ENCODE measurements around the gene SCLT1. TPM values are rescaled to one million over a fixed set of nuclear protein-coding genes. Genes with fewer than 3 reads are reported as not detected.
"Not testable (repeated sequence)": the region's sequence is repeated elsewhere in the genome, so short reads cannot be mapped to it uniquely, and the experiment has no call there.

The SCLT1 gene
- total RNA-seq, 1 experiment from 2014 or later = 11.3 TPM

DNA sequence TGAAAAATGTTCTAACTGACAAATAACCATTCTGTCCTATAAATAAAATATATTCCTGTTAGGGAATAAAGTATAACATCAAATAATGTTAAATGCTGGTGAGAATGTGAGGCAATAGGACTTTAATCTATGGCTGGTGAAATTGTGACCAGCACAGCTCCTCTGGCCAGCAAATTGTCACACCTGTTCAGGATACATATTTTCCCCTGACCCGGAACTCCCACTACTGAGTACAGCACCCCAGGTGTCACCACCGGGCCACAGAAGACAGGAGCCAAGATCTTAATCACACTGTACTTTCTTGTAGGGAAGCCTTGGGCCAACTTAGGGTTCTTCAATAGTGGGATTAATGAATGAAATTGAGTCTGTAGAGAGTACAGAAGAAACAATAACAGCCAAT is 35.8 kb upstream of the SCLT1 start:
- no peaks in the 10 kb centered on the region for H3K23me2 ChIP-seq (ENCODE audit: insufficient read length, low read depth, low read length, poor library complexity, severe bottlenecking)
- TF ChIP-seq, protein P1, sequence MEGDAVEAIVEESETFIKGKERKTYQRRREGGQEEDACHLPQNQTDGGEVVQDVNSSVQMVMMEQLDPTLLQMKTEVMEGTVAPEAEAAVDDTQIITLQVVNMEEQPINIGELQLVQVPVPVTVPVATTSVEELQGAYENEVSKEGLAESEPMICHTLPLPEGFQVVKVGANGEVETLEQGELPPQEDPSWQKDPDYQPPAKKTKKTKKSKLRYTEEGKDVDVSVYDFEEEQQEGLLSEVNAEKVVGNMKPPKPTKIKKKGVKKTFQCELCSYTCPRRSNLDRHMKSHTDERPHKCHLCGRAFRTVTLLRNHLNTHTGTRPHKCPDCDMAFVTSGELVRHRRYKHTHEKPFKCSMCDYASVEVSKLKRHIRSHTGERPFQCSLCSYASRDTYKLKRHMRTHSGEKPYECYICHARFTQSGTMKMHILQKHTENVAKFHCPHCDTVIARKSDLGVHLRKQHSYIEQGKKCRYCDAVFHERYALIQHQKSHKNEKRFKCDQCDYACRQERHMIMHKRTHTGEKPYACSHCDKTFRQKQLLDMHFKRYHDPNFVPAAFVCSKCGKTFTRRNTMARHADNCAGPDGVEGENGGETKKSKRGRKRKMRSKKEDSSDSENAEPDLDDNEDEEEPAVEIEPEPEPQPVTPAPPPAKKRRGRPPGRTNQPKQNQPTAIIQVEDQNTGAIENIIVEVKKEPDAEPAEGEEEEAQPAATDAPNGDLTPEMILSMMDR (conservative IDR thresholded peaks at IDR 0.05) = no peak

DNA sequence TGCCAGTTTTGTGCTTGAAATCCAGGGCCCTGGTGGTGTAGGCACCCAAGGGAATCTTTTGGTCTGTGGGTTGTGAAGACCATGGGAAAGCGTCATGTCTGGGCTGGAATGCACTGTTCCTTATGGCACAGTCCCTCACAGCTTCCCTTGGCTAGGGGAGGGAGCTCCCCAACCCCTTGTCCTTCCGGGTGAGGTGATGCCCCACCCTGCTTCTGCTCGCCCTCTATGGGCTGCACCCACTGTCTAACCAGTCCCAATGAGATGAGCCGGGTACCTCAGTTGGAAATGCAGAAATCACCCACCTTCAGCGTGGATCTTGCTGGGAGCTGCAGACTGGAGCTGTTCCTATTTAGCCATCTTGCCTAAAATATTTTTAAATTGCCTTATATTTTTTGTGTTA is 33.3 kb upstream of the SCLT1 start:
- H4K91ac ChIP-seq (ENCODE audit: insufficient read length, low read depth, low read length); H3K9me3 Mint-ChIP-seq; H3K18ac ChIP-seq (ENCODE audit: insufficient read length, low read depth, low read length); H2AK5ac ChIP-seq (ENCODE audit: insufficient read length, low read length); H4K20me1 ChIP-seq (ENCODE audit: control insufficient read depth, insufficient read depth, insufficient read length); H4K5ac ChIP-seq (ENCODE audit: insufficient read length, low read depth, low read length); H3K9ac ChIP-seq (ENCODE audit: extremely low read depth, insufficient read length, low read length); H2BK12ac ChIP-seq (ENCODE audit: insufficient read length, low read depth, low read length); H2BK15ac ChIP-seq (ENCODE audit: low read depth, low read length); H3K23me2 ChIP-seq (ENCODE audit: insufficient read length, low read depth, low read length, poor library complexity, severe bottlenecking); H3K23ac ChIP-seq (ENCODE audit: insufficient read length, low read depth, low read length); H3K9me3 ChIP-seq (ENCODE audit: control insufficient read depth, low read depth, low read length); H3K4me2 ChIP-seq (ENCODE audit: insufficient read depth, insufficient read length, low read length); H3K4me1 Mint-ChIP-seq; H2BK120ac ChIP-seq (ENCODE audit: low read depth, low read length, poor library complexity, severe bottlenecking); H3K4me1 ChIP-seq (ENCODE audit: insufficient read depth, low read length); H2BK5ac ChIP-seq (ENCODE audit: insufficient read length, low read length); H3T11ph ChIP-seq (ENCODE audit: low read length); H3K27ac ChIP-seq (ENCODE audit: insufficient read length, low read depth, low read length); H2AFZ ChIP-seq (ENCODE audit: low read length); H3K79me1 ChIP-seq (ENCODE audit: insufficient read depth, low read depth, low read length, poor library complexity, severe bottlenecking); H3K56ac ChIP-seq (ENCODE audit: insufficient read length, low read depth, low read length); H3K27ac Mint-ChIP-seq; H3K27me3 Mint-ChIP-seq (ENCODE audit: low read depth); H3K36me3 Mint-ChIP-seq (ENCODE audit: insufficient read depth in 1 of 3, low read depth in 3 of 3); H3K79me2 ChIP-seq (ENCODE audit: insufficient read depth, low read length); H3K4ac ChIP-seq (ENCODE audit: low read depth, low read length); H2BK20ac ChIP-seq (ENCODE audit: low read depth, low read length, poor library complexity, severe bottlenecking); H4K8ac ChIP-seq (replicated peaks; ENCODE audit: insufficient read length, low read depth, low read length); H3K27me3 ChIP-seq (ENCODE audit: insufficient read depth, low read length); DNase-seq; H3K14ac ChIP-seq (ENCODE audit: insufficient read depth, low read length); H3K4me3 Mint-ChIP-seq: not testable (repeated sequence)
- WGBS (ENCODE audit: extremely low coverage, insufficient read length, low lambda C conversion rate) = no CpG with 5 or more reads among the region's 5 CpGs

More for the DNA sequence above, 35.8 kb upstream of the SCLT1 start:
- no peaks in the 10 kb centered on the region for H3K79me1 ChIP-seq (ENCODE audit: insufficient read depth, low read depth, low read length, poor library complexity, severe bottlenecking)
- Mint-ChIP-seq H3K36me3 (ENCODE audit: insufficient read depth in 1 of 3, low read depth in 3 of 3) (peaks cover 0 to 7% (median 0%) of the 10 kb centered on the region in 3 experiments; a peak in 3 of 7 replicates), H3K27ac (no peak overlapping the region), H3K4me1 (no peaks in the 10 kb centered on the region), H3K4me3 (no peak overlapping the region), H3K9me3 (peaks cover 0 to 6% of the 10 kb centered on the region in 2 experiments; a peak in 3 of 5 replicates), H3K27me3 (ENCODE audit: low read depth) (no peaks in the 10 kb centered on the region)
- no peak overlapping the region for H3K9ac ChIP-seq (ENCODE audit: extremely low read depth, insufficient read length, low read length)
- H2AFZ ChIP-seq (ENCODE audit: low read length) = no peak overlapping the region
- no peak overlapping the region for H3K23ac ChIP-seq (ENCODE audit: insufficient read length, low read depth, low read length)
- no peak overlapping the region for H3K14ac ChIP-seq (ENCODE audit: insufficient read depth, low read length)
- H3K27ac ChIP-seq (ENCODE audit: insufficient read length, low read depth, low read length) = no peak overlapping the region
- no CpG with 5 or more reads among the region's 2 CpGs for WGBS (ENCODE audit: extremely low coverage, insufficient read length, low lambda C conversion rate)
- no peak overlapping the region for H4K8ac ChIP-seq (replicated peaks; ENCODE audit: insufficient read length, low read depth, low read length)
- no peaks in the 10 kb centered on the region for H3K4me1 ChIP-seq (ENCODE audit: insufficient read depth, low read length)
- H4K5ac ChIP-seq (ENCODE audit: insufficient read length, low read depth, low read length) = no peak overlapping the region
- no peak overlapping the region for H2BK5ac ChIP-seq (ENCODE audit: insufficient read length, low read length)
- no peak overlapping the region for H3K4me2 ChIP-seq (ENCODE audit: insufficient read depth, insufficient read length, low read length)
- H3K56ac ChIP-seq (ENCODE audit: insufficient read length, low read depth, low read length) = no peak overlapping the region
- no peak overlapping the region for H2AK5ac ChIP-seq (ENCODE audit: insufficient read length, low read length)
- no peaks in the 10 kb centered on the region for H3K79me2 ChIP-seq (ENCODE audit: insufficient read depth, low read length)
- H3K9me3 ChIP-seq (ENCODE audit: control insufficient read depth, low read depth, low read length) = no peaks in the 10 kb centered on the region
- no peak overlapping the region for H3K18ac ChIP-seq (ENCODE audit: insufficient read length, low read depth, low read length)
- no peak overlapping the region for H4K91ac ChIP-seq (ENCODE audit: insufficient read length, low read depth, low read length)
- no peak overlapping the region for H3K4ac ChIP-seq (ENCODE audit: low read depth, low read length)
- no peak overlapping the region for H2BK120ac ChIP-seq (ENCODE audit: low read depth, low read length, poor library complexity, severe bottlenecking)
- H4K20me1 ChIP-seq (ENCODE audit: control insufficient read depth, insufficient read depth, insufficient read length) = no peaks in the 10 kb centered on the region
- H2BK20ac ChIP-seq (ENCODE audit: low read depth, low read length, poor library complexity, severe bottlenecking) = no peak overlapping the region
- H3K27me3 ChIP-seq (ENCODE audit: insufficient read depth, low read length) = no peaks in the 10 kb centered on the region
- no peak for DNase-seq
- no peak overlapping the region for H2BK12ac ChIP-seq (ENCODE audit: insufficient read length, low read depth, low read length)
- H2BK15ac ChIP-seq (ENCODE audit: low read depth, low read length) = no peak overlapping the region
- no peak overlapping the region for H3T11ph ChIP-seq (ENCODE audit: low read length)
